GM21723 (cell line): ENCODE measurements around the gene ELP5.
"Not testable (repeated sequence)": the region's sequence is repeated elsewhere in the genome, so short reads cannot be mapped to it uniquely, and the experiment has no call there.

ENCODE experiments used
- ATAC-seq: cut with Tn5 transposase; IDR thresholded peaks from one replicate; pipeline ENCODE4 v1.9.1; 2021; ENCODE audit warnings: mild to moderate bottlenecking, moderate library complexity; ENCODE audit not compliant: unreplicated experiment

ELP5 gene

GRCh38 chr17:7235693-7236665, 16.0 kb upstream of the ELP5 start:
- no peak for ATAC-seq

- no peak for ATAC-seq
These were observed 15.2 kb upstream of the ELP5 start for GRCh38 chr17:7236808-7237207.

GRCh38 chr17:7237266-7237760, 14.7 kb upstream of the ELP5 start:
- no peak for ATAC-seq

- no peak for ATAC-seq
These were observed 14.1 kb upstream of the ELP5 start for GRCh38 chr17:7237761-7238419.

- no peak for ATAC-seq
These were observed 13.5 kb upstream of the ELP5 start for GRCh38 chr17:7238420-7239090.

- peak; percentile 49 for ATAC-seq
These were observed 12.7 kb upstream of the ELP5 start, which contains the start of gene PHF23 for GRCh38 chr17:7239091-7240027. TSS of gene PHF23 (minus strand) at chr17:7239457. CDS start at chr17:7239279, 178 bp downstream.

GRCh38 chr17:7240375-7240774, 11.6 kb upstream of the ELP5 start:
- ATAC-seq, result no peak

GRCh38 chr17:7241090-7241733, 10.8 kb upstream of the ELP5 start:
- ATAC-seq, result no peak

GRCh38 chr17:7241783-7242716, 10.0 kb upstream of the ELP5 start, which contains the start of gene GABARAP:
TSS of gene GABARAP (minus strand) at chr17:7242449. CDS start at chr17:7242330, 119 bp downstream.
- no peak for ATAC-seq

GRCh38 chr17:7242717-7243452, 9.1 kb upstream of the ELP5 start:
- peak; percentile 38 for ATAC-seq

- ATAC-seq, result no peak
These were observed 8.6 kb upstream of the ELP5 start for GRCh38 chr17:7243453-7243729.

GRCh38 chr17:7243838-7244237, 8.2 kb upstream of the ELP5 start:
- not testable (repeated sequence) for ATAC-seq

GRCh38 chr17:7246779-7247178, 5.2 kb upstream of the ELP5 start:
- no peak for ATAC-seq

- no peak for ATAC-seq
These were observed 3.2 kb upstream of the ELP5 start for GRCh38 chr17:7248796-7249195.

GRCh38 chr17:7249214-7249613, 2.8 kb upstream of the ELP5 start:
- ATAC-seq, result no peak

- no peak for ATAC-seq
These were observed 2.2 kb upstream of the ELP5 start for GRCh38 chr17:7249830-7250229.

GRCh38 chr17:7250695-7251627, 1.1 kb upstream of the ELP5 start:
- peak; percentile 2 for ATAC-seq
